Gastroesophageal sphincter (tissue), 4 donors: ENCODE results near the gene SLMAP. TPM values are rescaled to one million over a fixed set of nuclear protein-coding genes. Genes with fewer than 3 reads are reported as not detected.

Source experiments
- ATAC-seq: fragments of 150-250 bp; one replicate; pipeline ENCODE4 v1.9.1; 2016; ENCODE audit warnings: mild to moderate bottlenecking, moderate library complexity
- H3K27ac ChIP-seq, 4 donors: fragments of 200-600 bp; sonication (generic) in 3 of 4; 1 replicate in 3 of 4; 2 replicates in 1 of 4; pipeline ENCODE4 v1.5.1; 2016 to 2019
- H3K27me3 ChIP-seq: fragments of 200-600 bp; sonication (generic); one replicate; pipeline ENCODE4 v1.5.1; 2019
- H3K36me3 ChIP-seq, 2 donors: fragments of 200-600 bp; sonication (generic); one replicate each; pipeline ENCODE4 v1.5.1; 2019; ENCODE audit warnings: control low read depth in 1 of 2
- H3K4me1 ChIP-seq, 3 donors: fragments of 200-600 bp; sonication (generic); 1 replicate in 2 of 3; 2 replicates in 1 of 3; pipeline ENCODE4 v1.5.1; 2016 to 2019; ENCODE audit warnings: control low read depth in 2 of 3
- H3K4me3 ChIP-seq, 2 donors: fragments of 200-600 bp; sonication (generic); one replicate each; pipeline ENCODE4 v1.5.1; 2019; ENCODE audit warnings: mild to moderate bottlenecking in 1 of 2, moderate library complexity in 1 of 2
- H3K9me3 ChIP-seq, 3 donors: fragments of 200-600 bp; sonication (generic); one replicate each; pipeline ENCODE4 v1.5.1; 2017 to 2019; ENCODE audit warnings: control low read depth in 2 of 3
- CTCF ChIP-seq, 4 experiments: fragments of 200-600 bp in 2 of 4; fragments of 450-650 bp in 2 of 4; sonication (generic) in 1 of 4; IDR thresholded peaks; one replicate each; pipeline ENCODE4 v1.5.1; 2017 to 2019; ENCODE audit warnings: antibody characterized with exemption in 4 of 4, mild to moderate bottlenecking in 2 of 4, moderate library complexity in 2 of 4
- EP300 ChIP-seq: sonication (generic); formaldehyde crosslinking; IDR thresholded peaks from one replicate; pipeline ENCODE4 v1.6.1; 2017; ENCODE audit warnings: antibody characterized with exemption, mild to moderate bottlenecking
- POLR2A ChIP-seq, 2 donors: fragments of 450-650 bp; IDR thresholded peaks; one replicate each; pipeline ENCODE4 v1.6.1; 2017; ENCODE audit warnings: antibody characterized with exemption in 2 of 2, mild to moderate bottlenecking in 2 of 2, moderate library complexity in 1 of 2
- POLR2AphosphoS5 ChIP-seq: sonication (generic); formaldehyde crosslinking; IDR thresholded peaks from one replicate; pipeline ENCODE4 v1.6.1; 2017; ENCODE audit warnings: antibody characterized with exemption
- WGBS, 2 donors: methylation state at CpG; one replicate each; pipeline ENCODE4 v1.1.5; 2018; ENCODE audit warnings: low coverage in 1 of 2; 5-methylcytosine and 5-hydroxymethylcytosine counted together
- total RNA-seq, 4 donors: library from RNA; depleted of rRNA; stranded (reverse); fragments of >200 nt; gene quantifications; one replicate each; pipeline ENCODE4 v1.1.0, GENCODE V29; 2016

Gene SLMAP
- total RNA-seq, 4 donors from 2014 or later = 462 to 594 (median 531) TPM

DNA sequence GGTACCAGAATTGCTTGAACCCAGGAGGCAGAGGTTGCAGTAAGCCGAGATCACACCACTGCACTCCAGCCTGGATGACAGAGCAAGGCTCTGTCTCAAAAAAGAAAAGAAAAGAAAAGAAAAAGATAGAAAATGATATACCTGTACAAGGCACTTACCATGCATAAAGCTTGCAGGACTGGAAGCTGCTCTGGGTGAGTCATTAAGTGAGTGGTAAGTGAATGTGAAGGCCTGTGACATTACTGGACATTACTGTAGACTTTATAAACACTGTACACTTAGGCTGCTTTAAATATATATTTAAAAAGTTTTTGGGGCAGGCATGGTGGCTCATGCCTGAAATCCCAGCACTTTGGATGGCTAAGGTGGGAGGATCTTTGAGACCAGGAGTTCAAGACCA is 99.2 kb downstream of the SLMAP start:
- no peak for ATAC-seq
- H3K4me1 ChIP-seq = peaks cover 0 to 3% (median 0%) of the 10 kb centered on the region in 3 donors

GRCh38 chr3:57855943-57856342 is 99.8 kb downstream of the SLMAP start:
- no peak overlapping the region for H3K4me3 ChIP-seq
- 90% methylated on average over 3 of the region's 4 CpGs; no CpG with 5 or more reads in 1 of the 2 donors for WGBS, 2 donors
- H3K9me3 ChIP-seq = no peaks in the 10 kb centered on the region
- no peak for TF ChIP-seq POLR2A (IDR thresholded peaks at IDR 0.05)
- no peak for TF ChIP-seq EP300
- no peak for TF ChIP-seq CTCF (IDR thresholded peaks at IDR 0.05)
- no peak for TF ChIP-seq POLR2AphosphoS5
- no peak for ATAC-seq
- H3K4me1 ChIP-seq = peaks cover 0 to 3% (median 0%) of the 10 kb centered on the region in 3 donors
- H3K36me3 ChIP-seq = peaks cover 0 to 47% of the 10 kb centered on the region in 2 donors
- no peaks in the 10 kb centered on the region for H3K27me3 ChIP-seq
- H3K27ac ChIP-seq = no peak overlapping the region

More for the DNA sequence above, 99.2 kb downstream of the SLMAP start:
- no CpG with 5 or more reads among the region's 1 CpG for WGBS, 2 donors
- no peak for TF ChIP-seq POLR2AphosphoS5
- no peak overlapping the region for H3K4me3 ChIP-seq
- no peaks in the 10 kb centered on the region for H3K9me3 ChIP-seq
- H3K27me3 ChIP-seq = no peaks in the 10 kb centered on the region
- no peak overlapping the region for H3K27ac ChIP-seq
- H3K36me3 ChIP-seq = peaks cover 0 to 49% of the 10 kb centered on the region in 2 donors

DNA sequence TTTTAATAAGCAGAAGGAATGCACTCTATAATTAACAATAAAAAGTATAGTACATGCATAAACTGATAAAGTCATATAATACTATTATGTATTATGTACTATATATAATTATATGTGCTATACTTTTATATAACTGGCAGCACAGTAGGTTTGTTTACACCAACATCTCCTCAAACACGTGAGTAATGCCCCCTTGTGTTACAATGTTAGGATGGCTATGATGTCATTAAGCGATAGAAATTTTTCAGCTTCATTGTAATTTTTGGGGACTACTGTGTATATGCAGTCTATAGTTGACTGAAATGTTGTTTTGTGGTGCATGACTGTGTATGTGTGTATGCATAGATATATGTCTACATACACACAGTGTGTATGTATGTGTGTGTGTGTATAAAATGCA is 100.6 kb downstream of the SLMAP start:
- no peak overlapping the region for H3K27ac ChIP-seq
- no peak for ATAC-seq
- 38 to 55% methylated on average over 2 of the region's 2 CpGs for WGBS, 2 donors

DNA sequence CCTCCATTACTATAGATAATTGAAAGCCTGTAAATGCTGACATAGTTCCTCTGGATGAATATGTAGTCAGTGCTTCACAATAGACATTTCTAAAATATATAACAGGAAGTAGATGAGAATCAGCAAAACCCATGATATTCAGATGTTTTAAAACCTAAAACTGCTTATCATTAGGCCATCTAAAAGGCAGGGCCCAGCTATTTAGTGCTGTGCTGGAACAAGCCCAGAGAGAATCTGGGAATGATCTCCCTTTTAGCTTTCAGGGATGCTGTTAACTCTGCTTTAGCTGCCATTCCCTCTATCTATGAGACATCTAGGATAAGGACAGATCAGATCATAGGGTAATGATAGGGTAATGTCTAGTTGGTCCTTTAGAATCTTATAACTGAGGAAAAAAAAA is 106.8 kb downstream of the SLMAP start:
- TF ChIP-seq POLR2AphosphoS5 = no peak
- TF ChIP-seq POLR2A (IDR thresholded peaks at IDR 0.05) = no peak
- TF ChIP-seq EP300 = no peak
- TF ChIP-seq CTCF (IDR thresholded peaks at IDR 0.05) = no peak
- H3K9me3 ChIP-seq = no peaks in the 10 kb centered on the region
- ATAC-seq = no peak
- H3K27me3 ChIP-seq = no peaks in the 10 kb centered on the region
- peaks cover 0 to 62% of the 10 kb centered on the region in 2 donors for H3K36me3 ChIP-seq
- H3K4me1 ChIP-seq = no peaks in the 10 kb centered on the region
- no peak overlapping the region for H3K27ac ChIP-seq
- H3K4me3 ChIP-seq = no peak overlapping the region

More for the DNA sequence above, 100.6 kb downstream of the SLMAP start:
- no peak for TF ChIP-seq POLR2AphosphoS5
- TF ChIP-seq POLR2A (IDR thresholded peaks at IDR 0.05) = no peak
- TF ChIP-seq EP300 = no peak
- TF ChIP-seq CTCF (IDR thresholded peaks at IDR 0.05) = no peak
- H3K27me3 ChIP-seq = no peaks in the 10 kb centered on the region
- peaks cover 0 to 46% of the 10 kb centered on the region in 2 donors for H3K36me3 ChIP-seq
- H3K4me3 ChIP-seq = no peak overlapping the region
- H3K4me1 ChIP-seq = peaks cover 0 to 3% (median 0%) of the 10 kb centered on the region in 3 donors
- no peaks in the 10 kb centered on the region for H3K9me3 ChIP-seq

GRCh38 chr3:57863380-57863779 is 107.3 kb downstream of the SLMAP start:
- no peaks in the 10 kb centered on the region for H3K9me3 ChIP-seq
- peaks cover 0 to 57% of the 10 kb centered on the region in 2 donors for H3K36me3 ChIP-seq
- no peak overlapping the region for H3K27ac ChIP-seq
- H3K4me3 ChIP-seq = no peak overlapping the region
- H3K4me1 ChIP-seq = no peaks in the 10 kb centered on the region
- TF ChIP-seq POLR2A (IDR thresholded peaks at IDR 0.05) = no peak
- no peak for TF ChIP-seq EP300
- TF ChIP-seq POLR2AphosphoS5 = no peak
- TF ChIP-seq CTCF (IDR thresholded peaks at IDR 0.05) = no peak
- no peaks in the 10 kb centered on the region for H3K27me3 ChIP-seq
- 46 to 65% methylated on average over 2 of the region's 2 CpGs for WGBS, 2 donors
- no peak for ATAC-seq
